Right atrium auricular region (tissue), 2 donors: Measurements from ENCODE around the gene ICAM5. TPM values are rescaled to one million over a fixed set of nuclear protein-coding genes. Genes with fewer than 3 reads are reported as not detected.

Experiments
- DNase-seq: peaks from one replicate; pipeline ENCODE4 v3.0.0-alpha.2; 2019; ENCODE audit warnings: low spot score
- H3K27ac ChIP-seq, 2 donors: fragments of 200-600 bp; sonication (generic); 1 replicate in 1 of 2; 2 replicates in 1 of 2; pipeline ENCODE4 v1.5.1; 2016 to 2019
- H3K27me3 ChIP-seq, 2 donors: fragments of 200-600 bp; sonication (generic); one replicate each; pipeline versions ENCODE4 v1.5.1 to v1.6.0; 2017 to 2019
- H3K36me3 ChIP-seq: fragments of 200-600 bp; sonication (generic); one replicate; pipeline ENCODE4 v1.5.1; 2016
- H3K4me1 ChIP-seq, 2 donors: fragments of 200-600 bp; sonication (generic); one replicate each; pipeline versions ENCODE4 v1.5.1 to v1.6.0; 2017 to 2019
- H3K4me3 ChIP-seq, 2 donors: fragments of 200-600 bp; sonication (generic); 1 replicate in 1 of 2; 2 replicates in 1 of 2; pipeline ENCODE4 v1.5.1; 2017 to 2019; ENCODE audit warnings: mild to moderate bottlenecking in 1 of 2, moderate library complexity in 1 of 2
- H3K9me3 ChIP-seq, 2 donors: fragments of 200-600 bp; sonication (generic); one replicate each; pipeline ENCODE4 v1.5.1; 2019
- CTCF ChIP-seq, 2 donors: fragments of 200-600 bp; sonication (generic); IDR thresholded peaks; one replicate each; pipeline ENCODE4 v1.5.1; 2019; ENCODE audit warnings: antibody characterized with exemption in 2 of 2
- total RNA-seq, 2 donors: library from RNA; depleted of rRNA; stranded (reverse); fragments of >200 nt; gene quantifications; one replicate each; pipeline ENCODE4 v1.1.0, GENCODE V29; 2016

Gene ICAM5
- total RNA-seq, 2 donors from 2014 or later = 0.22 to 1.7 TPM

GRCh38 chr19:10283301-10284064 is 6.3 kb upstream of the ICAM5 start:
- no peaks in the 10 kb centered on the region for H3K9me3 ChIP-seq
- H3K36me3 ChIP-seq = peaks cover 16% of the 10 kb centered on the region
- no peak overlapping the region for H3K27ac ChIP-seq
- peaks cover 5 to 10% of the 10 kb centered on the region in 2 donors for H3K27me3 ChIP-seq
- no peak for DNase-seq
- TF ChIP-seq CTCF (IDR thresholded peaks at IDR 0.05) = no peak
- peaks cover 0 to 28% of the 10 kb centered on the region in 2 donors for H3K4me1 ChIP-seq
- no peak overlapping the region for H3K4me3 ChIP-seq

GRCh38 chr19:10284065-10284959 is 5.4 kb upstream of the ICAM5 start:
- Histone ChIP-seq H3K27me3 (peaks cover 14% of the 10 kb centered on the region in 2 donors), H3K27ac (no peak overlapping the region), H3K4me3 (no peak overlapping the region), H3K4me1 (peaks cover 0 to 36% of the 10 kb centered on the region in 2 donors), H3K36me3 (peaks cover 16% of the 10 kb centered on the region), H3K9me3 (no peaks in the 10 kb centered on the region)
- no peak for DNase-seq
- no peak for TF ChIP-seq CTCF (IDR thresholded peaks at IDR 0.05)

- Histone ChIP-seq H3K27me3 (peaks cover 16 to 20% of the 10 kb centered on the region in 2 donors), H3K27ac (no peak overlapping the region), H3K36me3 (peaks cover 16% of the 10 kb centered on the region), H3K9me3 (no peaks in the 10 kb centered on the region), H3K4me3 (no peak overlapping the region), H3K4me1 (peaks cover 0 to 42% of the 10 kb centered on the region in 2 donors)
- DNase-seq = no peak
- TF ChIP-seq CTCF (IDR thresholded peaks at IDR 0.05) = no peak
These were observed 4.8 kb upstream of the ICAM5 start for GRCh38 chr19:10284960-10285278.

- Histone ChIP-seq H3K4me1 (peaks cover 0 to 47% of the 10 kb centered on the region in 2 donors), H3K36me3 (peaks cover 16% of the 10 kb centered on the region), H3K9me3 (no peaks in the 10 kb centered on the region), H3K27ac (no peak overlapping the region), H3K4me3 (no peak overlapping the region), H3K27me3 (peaks cover 16 to 22% of the 10 kb centered on the region in 2 donors)
- no peak for DNase-seq
- TF ChIP-seq CTCF (IDR thresholded peaks at IDR 0.05) = no peak
These were observed 4.4 kb upstream of the ICAM5 start for GRCh38 chr19:10285393-10285792.

DNA sequence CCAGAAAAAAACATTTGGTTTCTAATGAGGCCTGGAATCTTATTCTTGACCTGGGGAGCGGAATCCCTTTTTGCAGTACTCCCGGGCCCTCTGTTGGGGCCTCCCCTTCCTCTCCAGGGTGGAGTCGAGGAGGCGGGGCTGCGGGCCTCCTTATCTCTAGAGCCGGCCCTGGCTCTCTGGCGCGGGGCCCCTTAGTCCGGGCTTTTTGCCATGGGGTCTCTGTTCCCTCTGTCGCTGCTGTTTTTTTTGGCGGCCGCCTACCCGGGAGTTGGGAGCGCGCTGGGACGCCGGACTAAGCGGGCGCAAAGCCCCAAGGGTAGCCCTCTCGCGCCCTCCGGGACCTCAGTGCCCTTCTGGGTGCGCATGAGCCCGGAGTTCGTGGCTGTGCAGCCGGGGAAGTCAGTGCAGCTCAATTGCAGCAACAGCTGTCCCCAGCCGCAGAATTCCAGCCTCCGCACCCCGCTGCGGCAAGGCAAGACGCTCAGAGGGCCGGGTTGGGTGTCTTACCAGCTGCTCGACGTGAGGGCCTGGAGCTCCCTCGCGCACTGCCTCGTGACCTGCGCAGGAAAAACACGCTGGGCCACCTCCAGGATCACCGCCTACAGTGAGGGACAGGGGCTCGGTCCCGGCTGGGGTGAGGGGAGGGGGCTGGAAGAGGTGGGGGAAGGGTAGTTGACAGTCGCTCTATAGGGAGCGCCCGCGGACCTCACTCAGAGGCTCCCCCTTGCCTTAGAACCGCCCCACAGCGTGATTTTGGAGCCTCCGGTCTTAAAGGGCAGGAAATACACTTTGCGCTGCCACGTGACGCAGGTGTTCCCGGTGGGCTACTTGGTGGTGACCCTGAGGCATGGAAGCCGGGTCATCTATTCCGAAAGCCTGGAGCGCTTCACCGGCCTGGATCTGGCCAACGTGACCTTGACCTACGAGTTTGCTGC is 2.7 kb upstream of the ICAM5 start, which contains the start of gene ICAM4:
ICAM4 (plus strand) TSS at position 153 of the 935 bp plus-strand sequence; CDS start at position 211, 58 bp downstream.
- H3K4me3 ChIP-seq = peak within 1 kb of the TSS in 1 of 2 donors; percentile 38
- H3K27ac ChIP-seq = peak within 1 kb of the TSS in 1 of 2 donors; percentile 17
- no peaks in the 10 kb centered on the region for H3K9me3 ChIP-seq
- DNase-seq = no peak
- peaks cover 19 to 29% of the 10 kb centered on the region in 2 donors for H3K27me3 ChIP-seq
- peaks cover 16% of the 10 kb centered on the region for H3K36me3 ChIP-seq
- peaks cover 0 to 64% of the 10 kb centered on the region in 2 donors for H3K4me1 ChIP-seq
- TF ChIP-seq CTCF (IDR thresholded peaks at IDR 0.05) = no peak
